HS-27A (cell line): ENCODE measurements around the gene TAB2.
"Not testable (repeated sequence)": the region's sequence is repeated elsewhere in the genome, so short reads cannot be mapped to it uniquely, and the experiment has no call there.

ENCODE experiments used
- DNase-seq: peaks from one replicate; pipeline ENCODE4 v3.0.0-alpha.2; 2012; ENCODE audit warnings: low read depth, missing footprints

TAB2 gene

GRCh38 chr6:149311766-149312165 is 5.7 kb upstream of the TAB2 start:
- DNase-seq, result no peak

GRCh38 chr6:149313070-149313469 is 4.4 kb upstream of the TAB2 start:
- DNase-seq, result no peak

GRCh38 chr6:149313861-149314260 is 3.7 kb upstream of the TAB2 start:
- no peak for DNase-seq

- DNase-seq, result no peak
Observed at GRCh38 chr6:149314325-149314905, 3.1 kb upstream of the TAB2 start.

- no peak for DNase-seq
Observed at GRCh38 chr6:149316108-149316727, 1.3 kb upstream of the TAB2 start.

- no peak for DNase-seq
Observed at GRCh38 chr6:149316740-149317643, 520 bp upstream of the TAB2 start.

GRCh38 chr6:149318581-149319286 is 1.2 kb downstream of the TAB2 start:
- DNase-seq, result no peak

GRCh38 chr6:149319422-149319821 is 1.9 kb downstream of the TAB2 start:
- DNase-seq, result no peak

GRCh38 chr6:149320016-149320415 is 2.5 kb downstream of the TAB2 start:
- DNase-seq, result not testable (repeated sequence)

- no peak for DNase-seq
Observed at GRCh38 chr6:149320796-149321195, 3.3 kb downstream of the TAB2 start.

- no peak for DNase-seq
Observed at GRCh38 chr6:149323353-149323752, 5.8 kb downstream of the TAB2 start.

- no peak for DNase-seq
Observed at GRCh38 chr6:149323925-149324324, 6.4 kb downstream of the TAB2 start.

GRCh38 chr6:149324428-149324827 is 6.9 kb downstream of the TAB2 start:
- no peak for DNase-seq

- DNase-seq, result no peak
Observed at GRCh38 chr6:149325648-149326236, 8.2 kb downstream of the TAB2 start.

GRCh38 chr6:149327638-149328037 is 10.1 kb downstream of the TAB2 start:
- DNase-seq, result no peak

- no peak for DNase-seq
Observed at GRCh38 chr6:149328083-149328482, 10.6 kb downstream of the TAB2 start.

GRCh38 chr6:149329529-149329928 is 12.0 kb downstream of the TAB2 start:
- DNase-seq, result no peak

GRCh38 chr6:149330133-149330532 is 12.6 kb downstream of the TAB2 start:
- DNase-seq, result no peak

GRCh38 chr6:149331043-149331807 is 13.7 kb downstream of the TAB2 start:
- no peak for DNase-seq

- DNase-seq, result no peak
Observed at GRCh38 chr6:149331871-149332270, 14.4 kb downstream of the TAB2 start.

- DNase-seq, result no peak
Observed at GRCh38 chr6:149332602-149333265, 15.2 kb downstream of the TAB2 start.
